ENCODE measurements around the gene CD163. TPM values are rescaled to one million over a fixed set of nuclear protein-coding genes. Genes with fewer than 3 reads are reported as not detected.
A peak's percentile ranks its signal among the peaks of the same experiment; 100 is the strongest.

The CD163 gene
- polyA plus RNA-seq, 1 donor: 10.4 TPM

GRCh38 chr12:7497661-7498060, 5.9 kb downstream of the CD163 start:
- Histone ChIP-seq H3K4me3 (ENCODE audit: low read length) (no peak overlapping the region), H3K27ac (ENCODE audit: low read length) (no peak overlapping the region), H3K36me3 (ENCODE audit: control insufficient read depth, insufficient read depth, low read length) (no peaks in the 10 kb centered on the region), H3K27me3 (ENCODE audit: control insufficient read depth, insufficient read depth, low read length) (peaks cover 2% of the 10 kb centered on the region), H3K4me1 (ENCODE audit: control insufficient read depth, insufficient read depth, low read length) (no peaks in the 10 kb centered on the region), H3K9me3 (ENCODE audit: control insufficient read depth, low read depth, low read length) (no peaks in the 10 kb centered on the region)
- WGBS (ENCODE audit: insufficient coverage, low lambda C conversion rate): no CpG with 5 or more reads among the region's 3 CpGs
- DNase-seq: no peak

GRCh38 chr12:7496451-7496850, 7.1 kb downstream of the CD163 start:
- Histone ChIP-seq H3K27me3 (ENCODE audit: control insufficient read depth, insufficient read depth, low read length) (peaks cover 2% of the 10 kb centered on the region), H3K27ac (ENCODE audit: low read length) (no peak overlapping the region), H3K4me1 (ENCODE audit: control insufficient read depth, insufficient read depth, low read length) (no peaks in the 10 kb centered on the region), H3K36me3 (ENCODE audit: control insufficient read depth, insufficient read depth, low read length) (no peaks in the 10 kb centered on the region), H3K9me3 (ENCODE audit: control insufficient read depth, low read depth, low read length) (no peaks in the 10 kb centered on the region), H3K4me3 (ENCODE audit: low read length) (no peak overlapping the region)
- 100% methylated on average over 1 of the region's 4 CpGs for WGBS (ENCODE audit: insufficient coverage, low lambda C conversion rate)
- no peak for DNase-seq

- no peaks in the 10 kb centered on the region for H3K36me3 ChIP-seq (ENCODE audit: control insufficient read depth, insufficient read depth, low read length)
- no peak overlapping the region for H3K4me3 ChIP-seq (ENCODE audit: low read length)
- H3K27ac ChIP-seq (ENCODE audit: low read length): no peak overlapping the region
- peaks cover 2% of the 10 kb centered on the region for H3K27me3 ChIP-seq (ENCODE audit: control insufficient read depth, insufficient read depth, low read length)
- no peaks in the 10 kb centered on the region for H3K9me3 ChIP-seq (ENCODE audit: control insufficient read depth, low read depth, low read length)
- no peak for DNase-seq
- 100% methylated on average over 2 of the region's 3 CpGs for WGBS (ENCODE audit: insufficient coverage, low lambda C conversion rate)
- no peaks in the 10 kb centered on the region for H3K4me1 ChIP-seq (ENCODE audit: control insufficient read depth, insufficient read depth, low read length)
These were observed 8.4 kb downstream of the CD163 start for GRCh38 chr12:7495136-7495535.

GRCh38 chr12:7493006-7493405, 10.6 kb downstream of the CD163 start:
- WGBS (ENCODE audit: insufficient coverage, low lambda C conversion rate): no CpG with 5 or more reads among the region's 3 CpGs
- no peak for DNase-seq
- H3K27me3 ChIP-seq (ENCODE audit: control insufficient read depth, insufficient read depth, low read length): peaks cover 2% of the 10 kb centered on the region
- H3K4me3 ChIP-seq (ENCODE audit: low read length): no peak overlapping the region
- no peaks in the 10 kb centered on the region for H3K9me3 ChIP-seq (ENCODE audit: control insufficient read depth, low read depth, low read length)
- no peak overlapping the region for H3K27ac ChIP-seq (ENCODE audit: low read length)
- H3K36me3 ChIP-seq (ENCODE audit: control insufficient read depth, insufficient read depth, low read length): no peaks in the 10 kb centered on the region
- H3K4me1 ChIP-seq (ENCODE audit: control insufficient read depth, insufficient read depth, low read length): no peaks in the 10 kb centered on the region

- Histone ChIP-seq H3K4me3 (ENCODE audit: low read length) (no peak overlapping the region), H3K9me3 (ENCODE audit: control insufficient read depth, low read depth, low read length) (no peaks in the 10 kb centered on the region), H3K27me3 (ENCODE audit: control insufficient read depth, insufficient read depth, low read length) (no peaks in the 10 kb centered on the region), H3K36me3 (ENCODE audit: control insufficient read depth, insufficient read depth, low read length) (no peaks in the 10 kb centered on the region), H3K4me1 (ENCODE audit: control insufficient read depth, insufficient read depth, low read length) (no peaks in the 10 kb centered on the region), H3K27ac (ENCODE audit: low read length) (no peak overlapping the region)
- WGBS (ENCODE audit: insufficient coverage, low lambda C conversion rate): no CpG with 5 or more reads among the region's 6 CpGs
- DNase-seq: no peak
These were observed 17.1 kb downstream of the CD163 start for GRCh38 chr12:7486512-7486911.

- Histone ChIP-seq H3K36me3 (ENCODE audit: control insufficient read depth, insufficient read depth, low read length) (no peaks in the 10 kb centered on the region), H3K4me3 (ENCODE audit: low read length) (no peak overlapping the region), H3K27ac (ENCODE audit: low read length) (no peak overlapping the region), H3K4me1 (ENCODE audit: control insufficient read depth, insufficient read depth, low read length) (no peaks in the 10 kb centered on the region), H3K9me3 (ENCODE audit: control insufficient read depth, low read depth, low read length) (no peaks in the 10 kb centered on the region), H3K27me3 (ENCODE audit: control insufficient read depth, insufficient read depth, low read length) (no peaks in the 10 kb centered on the region)
- DNase-seq: no peak
- WGBS (ENCODE audit: insufficient coverage, low lambda C conversion rate): no CpG with 5 or more reads among the region's 4 CpGs
These were observed 18.5 kb downstream of the CD163 start for GRCh38 chr12:7485095-7485494.

GRCh38 chr12:7483343-7483742, 20.2 kb downstream of the CD163 start:
- Histone ChIP-seq H3K27ac (ENCODE audit: low read length) (no peak overlapping the region), H3K9me3 (ENCODE audit: control insufficient read depth, low read depth, low read length) (no peaks in the 10 kb centered on the region), H3K36me3 (ENCODE audit: control insufficient read depth, insufficient read depth, low read length) (no peaks in the 10 kb centered on the region), H3K4me1 (ENCODE audit: control insufficient read depth, insufficient read depth, low read length) (no peaks in the 10 kb centered on the region), H3K27me3 (ENCODE audit: control insufficient read depth, insufficient read depth, low read length) (no peaks in the 10 kb centered on the region), H3K4me3 (ENCODE audit: low read length) (no peak overlapping the region)
- no CpG with 5 or more reads among the region's 5 CpGs for WGBS (ENCODE audit: insufficient coverage, low lambda C conversion rate)
- no peak for DNase-seq

GRCh38 chr12:7479771-7480170, 23.8 kb downstream of the CD163 start:
- no peaks in the 10 kb centered on the region for H3K27me3 ChIP-seq (ENCODE audit: control insufficient read depth, insufficient read depth, low read length)
- H3K4me1 ChIP-seq (ENCODE audit: control insufficient read depth, insufficient read depth, low read length): no peaks in the 10 kb centered on the region
- no CpG with 5 or more reads among the region's 1 CpG for WGBS (ENCODE audit: insufficient coverage, low lambda C conversion rate)
- no peaks in the 10 kb centered on the region for H3K36me3 ChIP-seq (ENCODE audit: control insufficient read depth, insufficient read depth, low read length)
- no peak for DNase-seq
- H3K9me3 ChIP-seq (ENCODE audit: control insufficient read depth, low read depth, low read length): no peaks in the 10 kb centered on the region
- no peak overlapping the region for H3K4me3 ChIP-seq (ENCODE audit: low read length)
- H3K27ac ChIP-seq (ENCODE audit: low read length): no peak overlapping the region

- Histone ChIP-seq H3K4me3 (ENCODE audit: low read length) (no peak overlapping the region), H3K36me3 (ENCODE audit: control insufficient read depth, insufficient read depth, low read length) (no peaks in the 10 kb centered on the region), H3K4me1 (ENCODE audit: control insufficient read depth, insufficient read depth, low read length) (no peaks in the 10 kb centered on the region), H3K9me3 (ENCODE audit: control insufficient read depth, low read depth, low read length) (no peaks in the 10 kb centered on the region), H3K27ac (ENCODE audit: low read length) (no peak overlapping the region), H3K27me3 (ENCODE audit: control insufficient read depth, insufficient read depth, low read length) (no peaks in the 10 kb centered on the region)
- no CpG with 5 or more reads among the region's 6 CpGs for WGBS (ENCODE audit: insufficient coverage, low lambda C conversion rate)
- no peak for DNase-seq
These were observed 31.5 kb downstream of the CD163 start for GRCh38 chr12:7472060-7472459.

- peak in 1 of 2 donors; percentile 15 for DNase-seq
- Histone ChIP-seq H3K27ac (ENCODE audit: low read length) (no peak overlapping the region), H3K27me3 (ENCODE audit: control insufficient read depth, insufficient read depth, low read length) (no peaks in the 10 kb centered on the region), H3K36me3 (ENCODE audit: control insufficient read depth, insufficient read depth, low read length) (no peaks in the 10 kb centered on the region), H3K9me3 (ENCODE audit: control insufficient read depth, low read depth, low read length) (no peaks in the 10 kb centered on the region), H3K4me3 (ENCODE audit: low read length) (no peak overlapping the region), H3K4me1 (ENCODE audit: control insufficient read depth, insufficient read depth, low read length) (no peaks in the 10 kb centered on the region)
- WGBS (ENCODE audit: insufficient coverage, low lambda C conversion rate): no CpG with 5 or more reads among the region's 7 CpGs
These were observed 43.0 kb downstream of the CD163 start for GRCh38 chr12:7460375-7461259.

GRCh38 chr12:7459973-7460372, 43.6 kb downstream of the CD163 start:
- Histone ChIP-seq H3K4me3 (ENCODE audit: low read length) (no peak overlapping the region), H3K9me3 (ENCODE audit: control insufficient read depth, low read depth, low read length) (no peaks in the 10 kb centered on the region), H3K27ac (ENCODE audit: low read length) (no peak overlapping the region), H3K27me3 (ENCODE audit: control insufficient read depth, insufficient read depth, low read length) (no peaks in the 10 kb centered on the region), H3K4me1 (ENCODE audit: control insufficient read depth, insufficient read depth, low read length) (no peaks in the 10 kb centered on the region), H3K36me3 (ENCODE audit: control insufficient read depth, insufficient read depth, low read length) (no peaks in the 10 kb centered on the region)
- WGBS (ENCODE audit: insufficient coverage, low lambda C conversion rate): no CpG with 5 or more reads among the region's 3 CpGs
- DNase-seq: no peak

All from large intestine (tissue), 3 donors.